Measurements from ENCODE around the gene BAHCC1. TPM values are rescaled to one million over a fixed set of nuclear protein-coding genes. Genes with fewer than 3 reads are reported as not detected.

Gene BAHCC1
- total and polyA plus RNA-seq, 2 donors (not counting 3 experiments of a cell fraction or from before 2014, with no cell fraction given): 4.7 to 11.6 TPM

DNA sequence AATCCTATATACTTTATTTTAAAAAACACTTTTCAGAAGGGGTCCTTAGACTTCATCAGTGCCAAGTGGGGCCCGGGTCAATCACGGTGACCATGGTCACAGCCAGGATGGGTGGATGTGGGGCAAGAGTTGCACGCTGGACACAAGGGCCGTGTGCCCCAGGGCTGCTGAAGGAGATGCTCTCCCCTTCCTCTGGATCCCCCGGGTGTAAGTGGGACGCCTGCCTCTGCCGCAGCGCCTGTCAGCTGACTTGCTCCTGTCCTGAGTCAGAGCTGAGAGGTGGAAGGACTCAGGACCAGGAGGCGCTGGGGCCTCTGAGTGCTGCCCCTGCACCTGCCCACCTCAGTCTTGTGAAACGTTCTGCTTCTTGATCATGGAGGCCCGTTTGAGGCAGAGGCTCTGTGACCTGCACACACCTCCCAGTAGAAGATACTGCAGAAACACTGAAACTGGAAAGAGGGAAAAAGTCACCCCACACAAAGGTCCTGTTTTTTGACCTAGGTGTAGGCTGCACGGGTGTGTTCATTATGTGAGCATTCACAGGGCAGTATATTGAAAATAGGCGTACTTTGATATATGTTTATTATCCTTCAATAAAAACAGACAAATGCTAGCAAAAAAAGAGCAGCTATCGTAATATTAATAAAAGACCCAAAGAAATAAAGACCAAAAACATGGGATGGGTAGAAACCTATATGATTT lies 40.9 kb upstream of the BAHCC1 start:
- TF ChIP-seq POLR2A (IDR thresholded peaks at IDR 0.05; ENCODE audit: low read depth, low read length): no peak
- no peak for TF ChIP-seq EZH2 (IDR thresholded peaks at IDR 0.05; ENCODE audit: borderline replicate concordance, low read depth, low read length, severe bottlenecking)
- TF ChIP-seq, protein P1, sequence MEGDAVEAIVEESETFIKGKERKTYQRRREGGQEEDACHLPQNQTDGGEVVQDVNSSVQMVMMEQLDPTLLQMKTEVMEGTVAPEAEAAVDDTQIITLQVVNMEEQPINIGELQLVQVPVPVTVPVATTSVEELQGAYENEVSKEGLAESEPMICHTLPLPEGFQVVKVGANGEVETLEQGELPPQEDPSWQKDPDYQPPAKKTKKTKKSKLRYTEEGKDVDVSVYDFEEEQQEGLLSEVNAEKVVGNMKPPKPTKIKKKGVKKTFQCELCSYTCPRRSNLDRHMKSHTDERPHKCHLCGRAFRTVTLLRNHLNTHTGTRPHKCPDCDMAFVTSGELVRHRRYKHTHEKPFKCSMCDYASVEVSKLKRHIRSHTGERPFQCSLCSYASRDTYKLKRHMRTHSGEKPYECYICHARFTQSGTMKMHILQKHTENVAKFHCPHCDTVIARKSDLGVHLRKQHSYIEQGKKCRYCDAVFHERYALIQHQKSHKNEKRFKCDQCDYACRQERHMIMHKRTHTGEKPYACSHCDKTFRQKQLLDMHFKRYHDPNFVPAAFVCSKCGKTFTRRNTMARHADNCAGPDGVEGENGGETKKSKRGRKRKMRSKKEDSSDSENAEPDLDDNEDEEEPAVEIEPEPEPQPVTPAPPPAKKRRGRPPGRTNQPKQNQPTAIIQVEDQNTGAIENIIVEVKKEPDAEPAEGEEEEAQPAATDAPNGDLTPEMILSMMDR (IDR thresholded peaks at IDR 0.05; ENCODE audit: extremely low read depth in 1 of 2, insufficient read depth in 1 of 2, low read depth in 1 of 2, low read length in 2 of 2): no peak
- TF ChIP-seq MYC (IDR thresholded peaks at IDR 0.05; ENCODE audit: low read depth, low read length): no peak
- no peak for TF ChIP-seq GATA2 (IDR thresholded peaks at IDR 0.05; ENCODE audit: insufficient read depth, insufficient read length, low read depth, low read length)
- no peak for TF ChIP-seq FOS (IDR thresholded peaks at IDR 0.05; ENCODE audit: borderline replicate concordance, insufficient read depth, low read length)
- TF ChIP-seq POLR2AphosphoS5 (IDR thresholded peaks at IDR 0.05; ENCODE audit: insufficient read depth, low read depth, low read length): no peak
- TF ChIP-seq JUN (IDR thresholded peaks at IDR 0.05; ENCODE audit: borderline replicate concordance, insufficient read depth, insufficient read length, low read depth): no peak
- TF ChIP-seq, protein P2, sequence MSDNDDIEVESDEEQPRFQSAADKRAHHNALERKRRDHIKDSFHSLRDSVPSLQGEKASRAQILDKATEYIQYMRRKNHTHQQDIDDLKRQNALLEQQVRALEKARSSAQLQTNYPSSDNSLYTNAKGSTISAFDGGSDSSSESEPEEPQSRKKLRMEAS (IDR thresholded peaks at IDR 0.05; ENCODE audit: insufficient read depth, insufficient read length): no peak
- no peak overlapping the region for H3K4me2 ChIP-seq (ENCODE audit: insufficient read depth, low read length)
- FAIRE-seq (no peak), DNase-seq (ENCODE audit: low read depth, low spot score) (no peak)
- H3K27ac ChIP-seq (ENCODE audit: insufficient read depth, low read depth, low read length): no peak overlapping the region
- POLR2A ChIA-PET: no interaction called here
- intact Hi-C loops (cut with micrococcal nuclease): no loop called here
- H2AFZ ChIP-seq (ENCODE audit: low read depth, low read length): no peak overlapping the region
- no peaks in the 10 kb centered on the region for H3K9me1 ChIP-seq (replicated peaks; ENCODE audit: control insufficient read depth, extremely low read depth, insufficient read depth, low read length)
- no peaks in the 10 kb centered on the region for H3K9me3 ChIP-seq (replicated peaks; ENCODE audit: control insufficient read depth, insufficient read depth, low read length)
- H3K4me3 ChIP-seq (replicated peaks in 1 of 3; ENCODE audit: insufficient read depth in 1 of 3, low read depth in 1 of 3, low read length in 3 of 3): no peak overlapping the region
- no peaks in the 10 kb centered on the region for H3K79me2 ChIP-seq (ENCODE audit: control insufficient read depth, insufficient read depth, low read length)
- no TSS peak for BruUV-seq (replicated peaks)
- H3K9ac ChIP-seq (replicated peaks; ENCODE audit: extremely low read depth, insufficient read depth, low read length): no peak overlapping the region
- H3K4me1 ChIP-seq (ENCODE audit: control insufficient read depth, extremely low read depth, insufficient read depth, low read length): no peaks in the 10 kb centered on the region
- H3K27me3 ChIP-seq (ENCODE audit: control insufficient read depth in 2 of 2, insufficient read depth in 2 of 2, low read length in 2 of 2): peaks cover 0 to 3% of the 10 kb centered on the region in 2 experiments
- no peaks in the 10 kb centered on the region for H4K20me1 ChIP-seq (replicated peaks; ENCODE audit: control insufficient read depth, extremely low read depth, insufficient read depth, low read length)
- dilution Hi-C loops (cut with MboI; ENCODE audit: extremely low pct_ligation_motif_present, low sequenced_read_pairs): no loop called here
- no peaks in the 10 kb centered on the region for H3K36me3 ChIP-seq (ENCODE audit: control insufficient read depth in 2 of 2, extremely low read depth in 1 of 2, insufficient read depth in 2 of 2, low read length in 2 of 2)
- CTCF ChIA-PET: interaction anchor here (0.8 to 1.3 kb wide), 2 partner anchors 16 to 27 kb away, joined by 3 to 4 read pairs; no protein-coding TSS in a partner anchor

Measured in endothelial cell of umbilical vein (primary cell).